Thoracic aorta (tissue), 2 donors: ENCODE data around the gene CEP55. TPM values are rescaled to one million over a fixed set of nuclear protein-coding genes. Genes with fewer than 3 reads are reported as not detected.

Experiments used
- ATAC-seq: fragments of 150-250 bp; one replicate; pipeline ENCODE4 v1.8.0; 2017; ENCODE audit warnings: low read depth; ENCODE audit not compliant: insufficient number of reproducible peaks, low FRiP score
- DNase-seq: peaks from one replicate; pipeline ENCODE4 v3.0.0-alpha.2; 2020; ENCODE audit warnings: low spot score
- H3K27ac ChIP-seq, 2 donors: fragments of 200-600 bp; sonication (generic); 1 replicate in 1 of 2; 2 replicates in 1 of 2; pipeline ENCODE4 v1.5.1; 2016; ENCODE audit warnings: mild to moderate bottlenecking in 2 of 2, moderate library complexity in 2 of 2
- H3K27me3 ChIP-seq: fragments of 200-600 bp; sonication (generic); replicated peaks from 2 replicates; pipeline ENCODE4 v1.6.0; 2016; ENCODE audit warnings: mild to moderate bottlenecking; ENCODE audit not compliant: insufficient read depth
- H3K36me3 ChIP-seq: fragments of 200-600 bp; sonication (generic); one replicate; pipeline ENCODE4 v1.5.1; 2016
- H3K4me1 ChIP-seq, 2 donors: fragments of 200-600 bp; sonication (generic); 1 replicate in 1 of 2; 2 replicates in 1 of 2; pipeline versions ENCODE4 v1.5.1 to v1.6.0; 2016; ENCODE audit warnings: low read depth in 2 of 2, mild to moderate bottlenecking in 1 of 2; ENCODE audit not compliant: control insufficient read depth in 1 of 2
- H3K4me3 ChIP-seq: fragments of 200-600 bp; sonication (generic); 2 replicates; pipeline ENCODE4 v1.5.1; 2016; ENCODE audit warnings: mild to moderate bottlenecking
- H3K9me3 ChIP-seq: fragments of 200-600 bp; sonication (generic); 2 replicates; pipeline ENCODE4 v1.5.1; 2016
- total RNA-seq, 2 donors: library from RNA; depleted of rRNA; stranded (reverse); fragments of >200 nt; gene quantifications; one replicate each; pipeline versions ENCODE4 v1.1.0 to v1.2.3, GENCODE V29; 2016
- TF ChIP-seq, protein P1 (sequence below): fragments of 200-600 bp; sonication (generic); IDR thresholded peaks from one replicate; pipeline ENCODE4 v1.5.1; 2019; ENCODE audit warnings: antibody characterized with exemption

Gene CEP55
- total RNA-seq, result 1 to 10 TPM in 1 of 2 donors, not detected in 1; 5.1 TPM

DNA sequence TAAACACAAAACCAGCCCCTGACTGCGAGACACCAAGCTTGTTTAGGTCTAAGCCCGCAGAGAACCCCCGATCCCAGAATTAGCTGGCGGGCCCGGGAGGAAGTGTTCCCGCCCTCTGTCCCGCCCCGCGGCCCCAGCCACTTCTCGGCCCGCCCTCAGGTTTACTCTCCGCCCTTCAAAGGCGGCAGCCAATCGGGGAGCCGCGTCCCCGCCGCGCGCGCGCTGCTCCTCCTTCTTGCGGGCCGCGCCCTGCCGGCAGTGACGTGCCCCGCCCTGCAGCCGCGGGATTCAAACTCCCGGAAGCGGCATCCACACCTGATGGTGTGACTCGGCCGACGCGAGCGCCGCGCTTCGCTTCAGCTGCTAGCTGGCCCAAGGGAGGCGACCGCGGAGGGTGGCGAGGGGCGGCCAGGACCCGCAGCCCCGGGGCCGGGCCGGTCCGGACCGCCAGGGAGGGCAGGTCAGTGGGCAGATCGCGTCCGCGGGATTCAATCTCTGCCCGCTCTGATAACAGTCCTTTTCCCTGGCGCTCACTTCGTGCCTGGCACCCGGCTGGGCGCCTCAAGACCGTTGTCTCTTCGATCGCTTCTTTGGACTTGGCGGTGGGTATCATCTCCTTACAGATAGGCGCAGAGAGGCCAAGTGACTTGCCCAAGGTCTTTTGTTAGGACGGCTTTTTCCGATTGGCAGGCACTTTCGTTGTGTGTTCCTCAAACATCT, at the start of gene CEP55:
Gene CEP55, plus strand, starts transcription at position 291 of the 720 bp plus-strand sequence. CDS start 3,440 bp downstream, outside the sequence.
- no peaks in the 10 kb centered on the region for H3K36me3 ChIP-seq
- ATAC-seq (peak; percentile 91), DNase-seq (peak; percentile 76)
- no peaks in the 10 kb centered on the region for H3K9me3 ChIP-seq
- TF ChIP-seq, protein P1, sequence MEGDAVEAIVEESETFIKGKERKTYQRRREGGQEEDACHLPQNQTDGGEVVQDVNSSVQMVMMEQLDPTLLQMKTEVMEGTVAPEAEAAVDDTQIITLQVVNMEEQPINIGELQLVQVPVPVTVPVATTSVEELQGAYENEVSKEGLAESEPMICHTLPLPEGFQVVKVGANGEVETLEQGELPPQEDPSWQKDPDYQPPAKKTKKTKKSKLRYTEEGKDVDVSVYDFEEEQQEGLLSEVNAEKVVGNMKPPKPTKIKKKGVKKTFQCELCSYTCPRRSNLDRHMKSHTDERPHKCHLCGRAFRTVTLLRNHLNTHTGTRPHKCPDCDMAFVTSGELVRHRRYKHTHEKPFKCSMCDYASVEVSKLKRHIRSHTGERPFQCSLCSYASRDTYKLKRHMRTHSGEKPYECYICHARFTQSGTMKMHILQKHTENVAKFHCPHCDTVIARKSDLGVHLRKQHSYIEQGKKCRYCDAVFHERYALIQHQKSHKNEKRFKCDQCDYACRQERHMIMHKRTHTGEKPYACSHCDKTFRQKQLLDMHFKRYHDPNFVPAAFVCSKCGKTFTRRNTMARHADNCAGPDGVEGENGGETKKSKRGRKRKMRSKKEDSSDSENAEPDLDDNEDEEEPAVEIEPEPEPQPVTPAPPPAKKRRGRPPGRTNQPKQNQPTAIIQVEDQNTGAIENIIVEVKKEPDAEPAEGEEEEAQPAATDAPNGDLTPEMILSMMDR, result no peak
- H3K4me3 ChIP-seq, result peak within 1 kb of the TSS; percentile 95
- peaks cover 0 to 6% of the 10 kb centered on the region in 2 donors for H3K4me1 ChIP-seq
- H3K27me3 ChIP-seq, result no peaks in the 10 kb centered on the region
- H3K27ac ChIP-seq, result peak within 1 kb of the TSS; percentile 61 to 62

DNA sequence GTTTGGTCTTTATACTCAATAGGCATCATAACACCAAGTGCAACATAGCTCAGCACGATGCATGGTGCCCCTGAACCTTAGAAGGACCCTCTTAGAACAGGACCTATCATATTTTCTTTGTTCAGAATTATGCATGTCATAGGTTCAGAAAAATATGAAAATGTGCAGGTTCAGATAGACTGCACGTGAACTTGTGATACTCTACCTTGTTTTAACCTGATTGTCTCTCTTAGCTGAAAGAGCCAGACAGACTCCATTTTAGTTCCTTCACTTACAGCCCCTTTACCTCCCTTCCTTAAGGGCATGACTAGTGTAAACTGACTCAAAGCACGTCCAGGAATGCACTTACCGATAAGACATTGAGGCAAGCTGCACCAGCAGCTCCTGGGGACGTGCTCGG, 49.4 kb upstream of the CEP55 start:
- no peak for DNase-seq
- H3K4me1 ChIP-seq, result peaks cover 19 to 42% of the 10 kb centered on the region in 2 donors
- no peak overlapping the region for H3K4me3 ChIP-seq
- H3K9me3 ChIP-seq, result no peaks in the 10 kb centered on the region
- H3K36me3 ChIP-seq, result peaks cover 23% of the 10 kb centered on the region
- TF ChIP-seq, protein P1, result no peak
- no peak for ATAC-seq
- no peaks in the 10 kb centered on the region for H3K27me3 ChIP-seq
- H3K27ac ChIP-seq, result peak overlapping the region in 1 of 2 donors; percentile 97

DNA sequence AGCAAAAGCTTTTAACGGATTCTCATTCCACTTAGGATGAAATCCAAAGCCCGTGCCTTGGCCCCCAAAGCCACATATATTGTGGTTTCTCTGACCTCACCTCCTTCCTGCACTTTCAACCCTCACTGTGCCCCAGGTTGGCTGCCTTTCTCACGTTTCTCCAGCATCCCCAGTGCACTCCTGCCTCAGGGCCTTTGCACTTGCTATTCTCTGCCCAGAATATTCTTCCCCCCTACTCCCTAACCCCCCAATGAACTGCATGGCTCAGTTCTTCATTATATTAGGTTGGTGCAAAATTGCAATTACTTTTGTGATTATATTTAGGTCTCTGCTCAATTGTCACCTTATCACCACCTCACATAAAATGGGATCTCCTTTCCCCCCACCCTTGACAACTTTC, 48.4 kb upstream of the CEP55 start:
- Histone ChIP-seq H3K27ac (peak overlapping the region in 1 of 2 donors; percentile 10), H3K4me3 (no peak overlapping the region), H3K9me3 (no peaks in the 10 kb centered on the region), H3K36me3 (peaks cover 23% of the 10 kb centered on the region), H3K4me1 (peaks cover 10 to 34% of the 10 kb centered on the region in 2 donors), H3K27me3 (no peaks in the 10 kb centered on the region)
- TF ChIP-seq, protein P1, result no peak
- ATAC-seq (no peak), DNase-seq (no peak)

DNA sequence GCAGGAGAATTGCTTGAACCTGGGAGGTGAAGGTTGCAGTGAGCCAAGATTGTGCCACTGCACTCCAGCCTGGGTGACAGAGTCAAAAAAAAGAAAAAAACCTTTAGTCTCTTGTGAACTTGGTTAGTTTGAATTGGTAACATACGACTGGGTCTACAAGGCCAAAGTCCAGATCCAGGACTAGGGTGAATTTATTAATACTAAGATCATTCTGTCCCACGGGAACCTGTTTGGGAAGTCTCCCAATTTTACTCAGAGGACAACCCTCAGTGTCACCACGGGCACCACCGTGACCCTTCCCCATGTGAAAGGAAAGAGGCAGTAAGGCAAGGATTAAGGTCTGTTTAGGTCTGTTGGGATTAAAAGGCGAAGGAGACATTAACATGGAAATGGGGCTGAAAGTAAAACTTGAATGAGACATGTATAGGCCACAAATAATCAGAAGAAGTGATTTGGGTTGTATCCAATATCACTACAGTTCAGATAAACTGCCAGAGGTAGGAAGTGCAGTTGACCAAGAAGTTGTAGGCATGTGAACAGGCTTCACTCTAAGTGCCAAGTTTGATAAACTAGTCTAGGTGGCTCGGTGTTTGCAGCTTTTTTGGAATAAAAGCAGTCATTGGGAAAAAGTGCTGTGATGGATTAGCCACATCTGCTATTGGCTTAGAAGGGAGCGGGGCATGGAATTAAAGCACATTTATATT, 45.0 kb upstream of the CEP55 start:
- peaks cover 0 to 3% of the 10 kb centered on the region in 2 donors for H3K4me1 ChIP-seq
- TF ChIP-seq, protein P1, result no peak
- peaks cover 23% of the 10 kb centered on the region for H3K36me3 ChIP-seq
- H3K4me3 ChIP-seq, result no peak overlapping the region
- H3K27me3 ChIP-seq, result no peaks in the 10 kb centered on the region
- no peaks in the 10 kb centered on the region for H3K9me3 ChIP-seq
- H3K27ac ChIP-seq, result no peak overlapping the region
- ATAC-seq (no peak), DNase-seq (no peak)

GRCh38 chr10:93452143-93452542, 44.3 kb upstream of the CEP55 start:
- TF ChIP-seq, protein P1, result no peak
- Histone ChIP-seq H3K4me3 (no peak overlapping the region), H3K36me3 (peaks cover 23% of the 10 kb centered on the region), H3K27ac (no peak overlapping the region), H3K27me3 (no peaks in the 10 kb centered on the region), H3K4me1 (peaks cover 0 to 4% of the 10 kb centered on the region in 2 donors), H3K9me3 (no peaks in the 10 kb centered on the region)
- no peak for DNase-seq
- ATAC-seq, result no peak
